Glutamatergic neuron (in vitro differentiated cells): ENCODE results near the gene HS6ST1. TPM values are rescaled to one million over a fixed set of nuclear protein-coding genes. Genes with fewer than 3 reads are reported as not detected.
A peak's percentile ranks its signal among the peaks of the same experiment; 100 is the strongest.

Experiments used
- DNase-seq: peaks from one replicate; pipeline ENCODE4 v3.0.0; 2022
- H3K27ac Mint-ChIP-seq: one replicate; pipeline ENCODE4 v1.8.0; 2020; ENCODE audit warnings: mild to moderate bottlenecking, mixed read lengths, inconsistent platforms; ENCODE audit not compliant: unreplicated experiment
- H3K27me3 Mint-ChIP-seq: one replicate; pipeline ENCODE4 v1.8.0; 2020; ENCODE audit warnings: mild to moderate bottlenecking, moderate library complexity, mixed read lengths, inconsistent platforms; ENCODE audit not compliant: unreplicated experiment
- H3K36me3 Mint-ChIP-seq: one replicate; pipeline ENCODE4 v1.8.0; 2020; ENCODE audit warnings: mild to moderate bottlenecking, mixed read lengths, inconsistent platforms; ENCODE audit not compliant: unreplicated experiment
- H3K4me1 Mint-ChIP-seq: one replicate; pipeline ENCODE4 v1.8.0; 2020; ENCODE audit warnings: mild to moderate bottlenecking, low read depth, mixed read lengths, inconsistent platforms; ENCODE audit not compliant: unreplicated experiment
- H3K4me3 Mint-ChIP-seq: one replicate; pipeline ENCODE4 v1.8.0; 2020; ENCODE audit warnings: mild to moderate bottlenecking, mixed read lengths, inconsistent platforms; ENCODE audit not compliant: unreplicated experiment
- H3K9me3 Mint-ChIP-seq: one replicate; pipeline ENCODE4 v1.8.0; 2020; ENCODE audit warnings: mild to moderate bottlenecking, moderate library complexity, mixed read lengths, inconsistent platforms; ENCODE audit not compliant: unreplicated experiment
- CTCF ChIP-seq: fragments of 200-600 bp; sonication (generic); IDR thresholded peaks from one replicate; pipeline ENCODE4 v1.5.0; 2021; ENCODE audit not compliant: partially characterized antibody, unreplicated experiment
- total RNA-seq: library from RNA; stranded (reverse); fragmentation: NEBNext Ultra II Directional; extraction: Animal tissue kit (Norgen Biotek cat#: 25700); gene quantifications from one replicate; pipeline ENCODE4 v1.2.1, GENCODE V29; 2021; ENCODE audit not compliant: unreplicated experiment

The HS6ST1 gene
- total RNA-seq, 1 donor from 2014 or later: 173 TPM

- peak overlapping the region; percentile 95 for H3K27ac Mint-ChIP-seq
- peaks cover 24% of the 10 kb centered on the region for H3K9me3 Mint-ChIP-seq
- peak; percentile 34 for DNase-seq
- H3K36me3 Mint-ChIP-seq: peaks cover 3% of the 10 kb centered on the region
- TF ChIP-seq CTCF: no peak
- H3K4me1 Mint-ChIP-seq: peaks cover 68% of the 10 kb centered on the region
- peaks cover 20% of the 10 kb centered on the region for H3K27me3 Mint-ChIP-seq
- H3K4me3 Mint-ChIP-seq: peak overlapping the region; percentile 74
Measured at GRCh38 chr2:128306931-128307460, 11.7 kb downstream of the HS6ST1 start.

GRCh38 chr2:128306081-128306930, 12.4 kb downstream of the HS6ST1 start:
- peak; percentile 64 for DNase-seq
- H3K36me3 Mint-ChIP-seq: peaks cover 3% of the 10 kb centered on the region
- H3K9me3 Mint-ChIP-seq: peaks cover 24% of the 10 kb centered on the region
- TF ChIP-seq CTCF: no peak
- H3K27ac Mint-ChIP-seq: peak overlapping the region; percentile 95
- peaks cover 67% of the 10 kb centered on the region for H3K4me1 Mint-ChIP-seq
- H3K27me3 Mint-ChIP-seq: peaks cover 20% of the 10 kb centered on the region
- H3K4me3 Mint-ChIP-seq: peak overlapping the region; percentile 76

GRCh38 chr2:128305555-128306080, 13.1 kb downstream of the HS6ST1 start:
- peaks cover 67% of the 10 kb centered on the region for H3K4me1 Mint-ChIP-seq
- H3K9me3 Mint-ChIP-seq: peaks cover 22% of the 10 kb centered on the region
- H3K27ac Mint-ChIP-seq: peak overlapping the region; percentile 95
- peaks cover 17% of the 10 kb centered on the region for H3K27me3 Mint-ChIP-seq
- peak; percentile 60 for DNase-seq
- peak overlapping the region; percentile 76 for H3K4me3 Mint-ChIP-seq
- TF ChIP-seq CTCF: no peak
- H3K36me3 Mint-ChIP-seq: peaks cover 3% of the 10 kb centered on the region

GRCh38 chr2:128304715-128305554, 13.7 kb downstream of the HS6ST1 start:
- Mint-ChIP-seq H3K27me3 (peaks cover 15% of the 10 kb centered on the region), H3K9me3 (peaks cover 22% of the 10 kb centered on the region), H3K36me3 (peaks cover 3% of the 10 kb centered on the region), H3K27ac (peak overlapping the region; percentile 95), H3K4me1 (peaks cover 70% of the 10 kb centered on the region), H3K4me3 (peak overlapping the region; percentile 46)
- TF ChIP-seq CTCF: no peak
- no peak for DNase-seq
